Endothelial cell of umbilical vein (primary cell): Measurements from ENCODE around the gene LBR. TPM values are rescaled to one million over a fixed set of nuclear protein-coding genes. Genes with fewer than 3 reads are reported as not detected.

Source experiments
- BruUV-seq: library from RNA; stranded (reverse); fragments of 400-500 nt; replicated peaks from 2 replicates; lab custom pipeline; 2021; lab: Mats Ljungman, UMichigan
- CTCF ChIA-PET: fragments of 300-600, 350-600 bp; sonication (Branson Sonifier 250); formaldehyde crosslinking; loops from one replicate; lab custom pipeline; 2021; ENCODE audit warnings: antibody characterized with exemption, inconsistent platforms; lab: Charles Lee
- POLR2A ChIA-PET: fragments of 300-600, 350-600 bp; sonication (Branson Sonifier 250); formaldehyde crosslinking; loops from one replicate; lab custom pipeline; 2021; ENCODE audit warnings: antibody characterized with exemption, inconsistent platforms; lab: Charles Lee
- DNase-seq: peaks from one replicate; pipeline ENCODE4 v3.0.0-alpha.2; 2011; ENCODE audit warnings: low read depth, low spot score
- FAIRE-seq: peaks from 2 replicates; lab custom pipeline; 2011; peaks lifted over from hg19 to GRCh38; lab: Jason Lieb, UNC
- H2AFZ ChIP-seq: 2 replicates; pipeline ENCODE4 v1.6.0; 2012; ENCODE audit warnings: low read depth, low read length, control low read depth, inconsistent platforms
- H3K27ac ChIP-seq: 2 replicates; pipeline ENCODE4 v1.5.1; 2011; ENCODE audit warnings: low read depth, mild to moderate bottlenecking, control low read depth, low read length, moderate library complexity; ENCODE audit not compliant: insufficient read depth
- H3K27me3 ChIP-seq, 2 experiments: 2 replicates each; pipeline versions ENCODE4 v1.6.0 to v1.6.1; 2011; ENCODE audit warnings: low read length in 2 of 2, mixed read lengths in 1 of 2; ENCODE audit not compliant: control insufficient read depth in 2 of 2, insufficient read depth in 2 of 2
- H3K36me3 ChIP-seq, 2 experiments: 2 replicates in 1 of 2; 3 replicates in 1 of 2; pipeline ENCODE4 v1.5.1; 2011; ENCODE audit warnings: low read length in 2 of 2, mild to moderate bottlenecking in 1 of 2, moderate library complexity in 1 of 2; ENCODE audit not compliant: control insufficient read depth in 2 of 2, insufficient read depth in 2 of 2; ENCODE audit errors: extremely low read depth in 1 of 2
- H3K4me1 ChIP-seq: 3 replicates; pipeline ENCODE4 v1.5.1; 2011; ENCODE audit warnings: mild to moderate bottlenecking, low read length; ENCODE audit not compliant: control insufficient read depth, insufficient read depth; ENCODE audit errors: extremely low read depth
- H3K4me2 ChIP-seq: 2 replicates; pipeline ENCODE4 v1.6.1; 2011; ENCODE audit warnings: low read length, control low read depth, mixed read lengths; ENCODE audit not compliant: insufficient read depth
- H3K4me3 ChIP-seq, 3 experiments: fragments of 200-600 bp in 1 of 3; sonication (generic), shearing (Covaris generic) in 1 of 3; replicated peaks in 1 of 3; 2 replicates each; pipeline ENCODE4 v1.5.1; 2011 to 2016; ENCODE audit warnings: control low read depth in 3 of 3, low read length in 3 of 3, mild to moderate bottlenecking in 2 of 3, inconsistent platforms in 1 of 3, low read depth in 1 of 3, moderate library complexity in 1 of 3; ENCODE audit not compliant: insufficient read depth in 1 of 3
- H3K79me2 ChIP-seq: 2 replicates; pipeline ENCODE4 v1.6.0; 2012; ENCODE audit warnings: low read length, inconsistent platforms; ENCODE audit not compliant: control insufficient read depth, insufficient read depth
- H3K9ac ChIP-seq: replicated peaks from 2 replicates; pipeline ENCODE3; 2011; ENCODE audit warnings: low read length, control low read depth; ENCODE audit not compliant: insufficient read depth; ENCODE audit errors: extremely low read depth
- H3K9me1 ChIP-seq: replicated peaks from 3 replicates; pipeline ENCODE4 v1.6.0; 2011; ENCODE audit warnings: mild to moderate bottlenecking, low read length; ENCODE audit not compliant: control insufficient read depth, insufficient read depth; ENCODE audit errors: extremely low read depth
- H3K9me3 ChIP-seq: replicated peaks from 2 replicates; pipeline ENCODE4 v1.5.1; 2012; ENCODE audit warnings: low read length, inconsistent platforms; ENCODE audit not compliant: control insufficient read depth, insufficient read depth
- H4K20me1 ChIP-seq: replicated peaks from 2 replicates; pipeline ENCODE3; 2011; ENCODE audit warnings: mild to moderate bottlenecking, low read length; ENCODE audit not compliant: control insufficient read depth, insufficient read depth; ENCODE audit errors: extremely low read depth
- EZH2 ChIP-seq: IDR thresholded peaks from 2 replicates; pipeline ENCODE4 v1.6.1; 2012; ENCODE audit warnings: borderline replicate concordance, low read depth, mild to moderate bottlenecking, moderate library complexity, low read length, inconsistent platforms; ENCODE audit not compliant: severe bottlenecking
- FOS ChIP-seq: IDR thresholded peaks from 2 replicates; pipeline ENCODE4 v1.6.1; 2011; ENCODE audit warnings: mild to moderate bottlenecking, low read length, moderate library complexity, borderline replicate concordance; ENCODE audit not compliant: insufficient read depth
- GATA2 ChIP-seq: IDR thresholded peaks from 2 replicates; pipeline ENCODE4 v1.7.0; 2011; ENCODE audit warnings: low read depth, mild to moderate bottlenecking, moderate library complexity, mixed read lengths, low read length; ENCODE audit not compliant: insufficient read length, insufficient read depth
- POLR2AphosphoS5 ChIP-seq: IDR thresholded peaks from 2 replicates; pipeline ENCODE4 v1.6.1; 2012; ENCODE audit warnings: low read depth, mild to moderate bottlenecking, control low read depth, low read length, moderate library complexity; ENCODE audit not compliant: insufficient read depth
- dilution Hi-C: fragments of 300-500 bp; cut with MboI; formaldehyde crosslinking; loops from one replicate; pipeline ENCODE4 v1.15.0; 2019; ENCODE audit warnings: low sequenced_read_pairs; ENCODE audit not compliant: extremely low pct_ligation_motif_present
- intact Hi-C: fragments of 100-400 bp; cut with micrococcal nuclease; formaldehyde crosslinking; loops from one replicate; pipeline ENCODE4 v1.10.0; 2022
- polyA plus RNA-seq, 4 experiments: library from polyadenylated mRNA; depleted of rRNA in 3 of 4; stranded (reverse) in 3 of 4; unstranded in 1 of 4; fragments of >200 nt; gene quantifications; 2 replicates each; pipeline versions ENCODE4 v1.2.1 to v1.2.3, GENCODE V29; 2011 to 2012; ENCODE audit warnings: missing spikeins in 1 of 4
- total RNA-seq: library from RNA; stranded (reverse); gene quantifications from 2 replicates; pipeline ENCODE4 v1.2.3, GENCODE V29; 2021
- TF ChIP-seq, protein P1 (sequence below), 2 donors: IDR thresholded peaks; 1 replicate in 1 of 2; 2 replicates in 1 of 2; pipeline ENCODE4 v1.5.1; 2011; ENCODE audit warnings: low read length in 2 of 2, mild to moderate bottlenecking in 2 of 2, moderate library complexity in 2 of 2, control low read depth in 1 of 2, inconsistent platforms in 1 of 2, low read depth in 1 of 2; ENCODE audit not compliant: insufficient read depth in 1 of 2; ENCODE audit errors: extremely low read depth in 1 of 2
- TF ChIP-seq, protein P2 (sequence below): IDR thresholded peaks from 2 replicates; pipeline ENCODE4 v1.6.1; 2011; ENCODE audit not compliant: insufficient read depth, insufficient read length

LBR gene
- total and polyA plus RNA-seq, 2 donors (not counting 3 experiments of a cell fraction or from before 2014, with no cell fraction given) = 53.9 to 119 TPM

DNA sequence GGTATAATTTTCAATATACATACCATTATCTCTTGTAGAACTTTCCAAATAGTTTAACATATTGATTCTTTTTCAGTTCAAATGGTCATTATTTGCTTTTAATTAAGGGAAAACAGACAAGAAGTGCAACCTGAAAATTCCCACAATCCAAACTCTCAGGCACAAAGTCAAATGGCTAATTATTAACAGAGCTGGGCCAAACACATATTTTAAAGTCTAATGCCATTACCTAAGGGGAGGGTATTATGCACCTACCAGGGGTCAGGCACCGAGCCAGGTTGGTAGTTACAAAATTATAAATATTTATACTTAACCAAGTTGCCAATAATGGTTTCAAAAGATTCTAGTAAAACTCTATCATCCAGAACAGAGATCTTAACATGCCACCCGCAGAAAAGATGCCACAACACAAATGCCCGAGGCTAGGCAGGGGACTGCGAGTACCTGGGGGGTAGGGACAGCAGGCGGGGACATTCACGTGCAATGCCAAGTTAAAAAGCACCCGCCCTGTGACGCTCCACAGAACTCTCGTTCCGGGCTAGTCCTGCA, 15.0 kb downstream of the LBR start:
- Histone ChIP-seq H2AFZ (no peak overlapping the region), H3K9ac (no peak overlapping the region), H3K9me3 (no peaks in the 10 kb centered on the region), H3K79me2 (peaks cover 17% of the 10 kb centered on the region), H3K9me1 (no peaks in the 10 kb centered on the region), H3K36me3 (peaks cover 28 to 29% of the 10 kb centered on the region in 2 experiments), H4K20me1 (no peaks in the 10 kb centered on the region), H3K27me3 (no peaks in the 10 kb centered on the region), H3K4me2 (no peak overlapping the region), H3K4me1 (no peaks in the 10 kb centered on the region), H3K4me3 (no peak overlapping the region), H3K27ac (no peak overlapping the region)
- ChIA-PET POLR2A (no interaction called here), CTCF (no interaction called here)
- FAIRE-seq (no peak), DNase-seq (no peak)
- dilution Hi-C loops = no loop called here
- TF ChIP-seq GATA2 (no peak), EZH2 (no peak), FOS (no peak), POLR2AphosphoS5 (no peak)
- TF ChIP-seq, protein P1, sequence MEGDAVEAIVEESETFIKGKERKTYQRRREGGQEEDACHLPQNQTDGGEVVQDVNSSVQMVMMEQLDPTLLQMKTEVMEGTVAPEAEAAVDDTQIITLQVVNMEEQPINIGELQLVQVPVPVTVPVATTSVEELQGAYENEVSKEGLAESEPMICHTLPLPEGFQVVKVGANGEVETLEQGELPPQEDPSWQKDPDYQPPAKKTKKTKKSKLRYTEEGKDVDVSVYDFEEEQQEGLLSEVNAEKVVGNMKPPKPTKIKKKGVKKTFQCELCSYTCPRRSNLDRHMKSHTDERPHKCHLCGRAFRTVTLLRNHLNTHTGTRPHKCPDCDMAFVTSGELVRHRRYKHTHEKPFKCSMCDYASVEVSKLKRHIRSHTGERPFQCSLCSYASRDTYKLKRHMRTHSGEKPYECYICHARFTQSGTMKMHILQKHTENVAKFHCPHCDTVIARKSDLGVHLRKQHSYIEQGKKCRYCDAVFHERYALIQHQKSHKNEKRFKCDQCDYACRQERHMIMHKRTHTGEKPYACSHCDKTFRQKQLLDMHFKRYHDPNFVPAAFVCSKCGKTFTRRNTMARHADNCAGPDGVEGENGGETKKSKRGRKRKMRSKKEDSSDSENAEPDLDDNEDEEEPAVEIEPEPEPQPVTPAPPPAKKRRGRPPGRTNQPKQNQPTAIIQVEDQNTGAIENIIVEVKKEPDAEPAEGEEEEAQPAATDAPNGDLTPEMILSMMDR (IDR thresholded peaks at IDR 0.05; ENCODE audit: extremely low read depth in 1 of 2, insufficient read depth in 1 of 2, low read depth in 1 of 2, low read length in 2 of 2) = no peak
- TF ChIP-seq, protein P2, sequence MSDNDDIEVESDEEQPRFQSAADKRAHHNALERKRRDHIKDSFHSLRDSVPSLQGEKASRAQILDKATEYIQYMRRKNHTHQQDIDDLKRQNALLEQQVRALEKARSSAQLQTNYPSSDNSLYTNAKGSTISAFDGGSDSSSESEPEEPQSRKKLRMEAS = no peak
- BruUV-seq = no TSS peak
- intact Hi-C loops = no loop called here
